ENCODE data around the gene KCNRG.

- no peak for TF ChIP-seq CTCF (IDR thresholded peaks at IDR 0.05)
- TF ChIP-seq POLR2AphosphoS5 (IDR thresholded peaks at IDR 0.05) = no peak
- TF ChIP-seq POLR2A (IDR thresholded peaks at IDR 0.05) = no peak
Measured at GRCh38 chr13:50015258-50015657, at the start of gene KCNRG.

Measured in breast epithelium (tissue), 3 donors.